Measurements from ENCODE around the gene DGKD. TPM values are rescaled to one million over a fixed set of nuclear protein-coding genes. Genes with fewer than 3 reads are reported as not detected.
"Not testable (repeated sequence)": the region's sequence is repeated elsewhere in the genome, so short reads cannot be mapped to it uniquely, and the experiment has no call there.

The DGKD gene
- total and polyA plus RNA-seq, 9 of the 15 experiments (the other 6 are each of a cell fraction or from before 2014, with no cell fraction given) = 0.52 to 29.5 (median 10.6) TPM

- H3K79me2 ChIP-seq (ENCODE audit: control insufficient read depth, insufficient read depth, low read length); in situ Hi-C loops (cut with MboI); CTCF ChIA-PET (ENCODE audit: low intra/inter-chr PET ratio); FAIRE-seq; H3K4me3 ChIP-seq; H3K27ac ChIP-seq (ENCODE audit: extremely low read depth, low read depth, low read length); H2AFZ ChIP-seq (ENCODE audit: low read depth, low read length); ATAC-seq; DNase-seq (ENCODE audit: extremely low read depth in 1 of 4, low spot score in 3 of 4); H3K9me3 ChIP-seq (replicated peaks; ENCODE audit: control insufficient read depth, insufficient read depth, low read depth, low read length); H4K20me1 ChIP-seq (replicated peaks; ENCODE audit: control insufficient read depth, insufficient read depth, low read length); H3K9ac ChIP-seq (ENCODE audit: insufficient read depth in 1 of 2, low read depth in 2 of 2, low read length in 2 of 2); BruUV-seq (replicated peaks); H3K27me3 ChIP-seq (ENCODE audit: control insufficient read depth in 2 of 2, insufficient read depth in 2 of 2, low read length in 2 of 2); H3K9me1 ChIP-seq (ENCODE audit: control insufficient read depth, insufficient read depth, low read length); H3K4me2 ChIP-seq (ENCODE audit: insufficient read depth, low read length); intact Hi-C loops (cut with micrococcal nuclease); H3K4me1 ChIP-seq (replicated peaks in 1 of 2; ENCODE audit: control insufficient read depth in 2 of 2, insufficient read depth in 2 of 2, low read length in 2 of 2); POLR2A ChIA-PET: not testable (repeated sequence)
- 95% methylated on average over 6 of the region's 11 CpGs for WGBS (ENCODE audit: insufficient coverage, low coverage, missing lambda C conversion rate)
- peaks cover 15% of the 10 kb centered on the region; the same call in 1 of the 3 replicates for H3K36me3 ChIP-seq (ENCODE audit: control insufficient read depth, insufficient read depth, low read length)
These were observed 20.5 kb downstream of the DGKD start for GRCh38 chr2:233374776-233375175.

- Histone ChIP-seq H3K36me3 (ENCODE audit: control insufficient read depth, insufficient read depth, low read length) (peaks cover 15% of the 10 kb centered on the region; the same call in 1 of the 3 replicates), H2AFZ (ENCODE audit: low read depth, low read length) (no peak overlapping the region), H3K79me2 (ENCODE audit: control insufficient read depth, insufficient read depth, low read length) (peaks cover 4% of the 10 kb centered on the region), H3K4me3 (no peak overlapping the region), H3K9ac (ENCODE audit: insufficient read depth in 1 of 2, low read depth in 2 of 2, low read length in 2 of 2) (no peak overlapping the region; a peak in 1 of 4 replicates), H3K9me3 (replicated peaks; ENCODE audit: control insufficient read depth, insufficient read depth, low read depth, low read length) (no peaks in the 10 kb centered on the region), H3K9me1 (ENCODE audit: control insufficient read depth, insufficient read depth, low read length) (no peaks in the 10 kb centered on the region), H3K4me1 (replicated peaks in 1 of 2; ENCODE audit: control insufficient read depth in 2 of 2, insufficient read depth in 2 of 2, low read length in 2 of 2) (peaks cover 3 to 5% of the 10 kb centered on the region in 2 experiments; a peak in 3 of 5 replicates), H4K20me1 (replicated peaks; ENCODE audit: control insufficient read depth, insufficient read depth, low read length) (no peaks in the 10 kb centered on the region), H3K27ac (ENCODE audit: extremely low read depth, low read depth, low read length) (no peak overlapping the region), H3K4me2 (ENCODE audit: insufficient read depth, low read length) (no peak overlapping the region), H3K27me3 (ENCODE audit: control insufficient read depth in 2 of 2, insufficient read depth in 2 of 2, low read length in 2 of 2) (no peaks in the 10 kb centered on the region)
- ATAC-seq (no peak), FAIRE-seq (no peak), DNase-seq (ENCODE audit: extremely low read depth in 1 of 4, low spot score in 3 of 4) (no peak)
- CTCF ChIA-PET (ENCODE audit: low intra/inter-chr PET ratio) = no interaction called here
- POLR2A ChIA-PET = no interaction called here
- intact Hi-C loops (cut with micrococcal nuclease) (no loop called here), in situ Hi-C loops (cut with MboI) (no loop called here)
- no TSS peak for BruUV-seq (replicated peaks)
- TF ChIP-seq RNF2 (IDR thresholded peaks at IDR 0.05) (no peak), CREB3 (tag; conservative IDR thresholded peaks at IDR 0.05; ENCODE audit: low read depth) (no peak), PHTF2 (CRISPR knock-in tag; IDR thresholded peaks at IDR 0.05) (no peak)
- TF ChIP-seq, protein P1, sequence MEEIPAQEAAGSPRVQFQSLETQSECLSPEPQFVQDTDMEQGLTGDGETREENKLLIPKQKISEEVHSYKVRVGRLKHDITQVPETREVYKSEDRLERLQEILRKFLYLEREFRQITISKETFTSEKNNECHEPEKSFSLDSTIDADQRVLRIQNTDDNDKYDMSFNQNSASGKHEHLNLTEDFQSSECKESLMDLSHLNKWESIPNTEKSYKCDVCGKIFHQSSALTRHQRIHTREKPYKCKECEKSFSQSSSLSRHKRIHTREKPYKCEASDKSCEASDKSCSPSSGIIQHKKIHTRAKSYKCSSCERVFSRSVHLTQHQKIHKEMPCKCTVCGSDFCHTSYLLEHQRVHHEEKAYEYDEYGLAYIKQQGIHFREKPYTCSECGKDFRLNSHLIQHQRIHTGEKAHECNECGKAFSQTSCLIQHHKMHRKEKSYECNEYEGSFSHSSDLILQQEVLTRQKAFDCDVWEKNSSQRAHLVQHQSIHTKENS (CRISPR knock-in tag; IDR thresholded peaks at IDR 0.05) = no peak
- TF ChIP-seq, protein P2, sequence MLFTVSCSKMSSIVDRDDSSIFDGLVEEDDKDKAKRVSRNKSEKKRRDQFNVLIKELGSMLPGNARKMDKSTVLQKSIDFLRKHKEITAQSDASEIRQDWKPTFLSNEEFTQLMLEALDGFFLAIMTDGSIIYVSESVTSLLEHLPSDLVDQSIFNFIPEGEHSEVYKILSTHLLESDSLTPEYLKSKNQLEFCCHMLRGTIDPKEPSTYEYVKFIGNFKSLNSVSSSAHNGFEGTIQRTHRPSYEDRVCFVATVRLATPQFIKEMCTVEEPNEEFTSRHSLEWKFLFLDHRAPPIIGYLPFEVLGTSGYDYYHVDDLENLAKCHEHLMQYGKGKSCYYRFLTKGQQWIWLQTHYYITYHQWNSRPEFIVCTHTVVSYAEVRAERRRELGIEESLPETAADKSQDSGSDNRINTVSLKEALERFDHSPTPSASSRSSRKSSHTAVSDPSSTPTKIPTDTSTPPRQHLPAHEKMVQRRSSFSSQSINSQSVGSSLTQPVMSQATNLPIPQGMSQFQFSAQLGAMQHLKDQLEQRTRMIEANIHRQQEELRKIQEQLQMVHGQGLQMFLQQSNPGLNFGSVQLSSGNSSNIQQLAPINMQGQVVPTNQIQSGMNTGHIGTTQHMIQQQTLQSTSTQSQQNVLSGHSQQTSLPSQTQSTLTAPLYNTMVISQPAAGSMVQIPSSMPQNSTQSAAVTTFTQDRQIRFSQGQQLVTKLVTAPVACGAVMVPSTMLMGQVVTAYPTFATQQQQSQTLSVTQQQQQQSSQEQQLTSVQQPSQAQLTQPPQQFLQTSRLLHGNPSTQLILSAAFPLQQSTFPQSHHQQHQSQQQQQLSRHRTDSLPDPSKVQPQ (CRISPR knock-in tag; IDR thresholded peaks at IDR 0.05; ENCODE audit: borderline replicate concordance) = no peak
- 78% methylated on average over 8 of the region's 10 CpGs for WGBS (ENCODE audit: insufficient coverage, low coverage, missing lambda C conversion rate)
These were observed 21.4 kb downstream of the DGKD start for GRCh38 chr2:233375490-233376314.
